Endothelial cell of umbilical vein (primary cell): Measurements from ENCODE around the gene ZNF678. TPM values are rescaled to one million over a fixed set of nuclear protein-coding genes. Genes with fewer than 3 reads are reported as not detected.

Experiments used
- BruUV-seq: library from RNA; stranded (reverse); fragments of 400-500 nt; replicated peaks from 2 replicates; lab custom pipeline; 2021; lab: Mats Ljungman, UMichigan
- CTCF ChIA-PET: fragments of 300-600, 350-600 bp; sonication (Branson Sonifier 250); formaldehyde crosslinking; loops from one replicate; lab custom pipeline; 2021; ENCODE audit warnings: antibody characterized with exemption, inconsistent platforms; lab: Charles Lee
- POLR2A ChIA-PET: fragments of 300-600, 350-600 bp; sonication (Branson Sonifier 250); formaldehyde crosslinking; loops from one replicate; lab custom pipeline; 2021; ENCODE audit warnings: antibody characterized with exemption, inconsistent platforms; lab: Charles Lee
- DNase-seq: peaks from one replicate; pipeline ENCODE4 v3.0.0-alpha.2; 2011; ENCODE audit warnings: low read depth, low spot score
- FAIRE-seq: peaks from 2 replicates; lab custom pipeline; 2011; peaks lifted over from hg19 to GRCh38; lab: Jason Lieb, UNC
- H2AFZ ChIP-seq: 2 replicates; pipeline ENCODE4 v1.6.0; 2012; ENCODE audit warnings: low read depth, low read length, control low read depth, inconsistent platforms
- H3K27ac ChIP-seq: 2 replicates; pipeline ENCODE4 v1.5.1; 2011; ENCODE audit warnings: low read depth, mild to moderate bottlenecking, control low read depth, low read length, moderate library complexity; ENCODE audit not compliant: insufficient read depth
- H3K27me3 ChIP-seq, 2 experiments: 2 replicates each; pipeline versions ENCODE4 v1.6.0 to v1.6.1; 2011; ENCODE audit warnings: low read length in 2 of 2, mixed read lengths in 1 of 2; ENCODE audit not compliant: control insufficient read depth in 2 of 2, insufficient read depth in 2 of 2
- H3K36me3 ChIP-seq, 2 experiments: 2 replicates in 1 of 2; 3 replicates in 1 of 2; pipeline ENCODE4 v1.5.1; 2011; ENCODE audit warnings: low read length in 2 of 2, mild to moderate bottlenecking in 1 of 2, moderate library complexity in 1 of 2; ENCODE audit not compliant: control insufficient read depth in 2 of 2, insufficient read depth in 2 of 2; ENCODE audit errors: extremely low read depth in 1 of 2
- H3K4me1 ChIP-seq: 3 replicates; pipeline ENCODE4 v1.5.1; 2011; ENCODE audit warnings: mild to moderate bottlenecking, low read length; ENCODE audit not compliant: control insufficient read depth, insufficient read depth; ENCODE audit errors: extremely low read depth
- H3K4me2 ChIP-seq: 2 replicates; pipeline ENCODE4 v1.6.1; 2011; ENCODE audit warnings: low read length, control low read depth, mixed read lengths; ENCODE audit not compliant: insufficient read depth
- H3K4me3 ChIP-seq, 3 experiments: fragments of 200-600 bp in 1 of 3; sonication (generic), shearing (Covaris generic) in 1 of 3; replicated peaks in 1 of 3; 2 replicates each; pipeline ENCODE4 v1.5.1; 2011 to 2016; ENCODE audit warnings: control low read depth in 3 of 3, low read length in 3 of 3, mild to moderate bottlenecking in 2 of 3, inconsistent platforms in 1 of 3, low read depth in 1 of 3, moderate library complexity in 1 of 3; ENCODE audit not compliant: insufficient read depth in 1 of 3
- H3K79me2 ChIP-seq: 2 replicates; pipeline ENCODE4 v1.6.0; 2012; ENCODE audit warnings: low read length, inconsistent platforms; ENCODE audit not compliant: control insufficient read depth, insufficient read depth
- H3K9ac ChIP-seq: replicated peaks from 2 replicates; pipeline ENCODE3; 2011; ENCODE audit warnings: low read length, control low read depth; ENCODE audit not compliant: insufficient read depth; ENCODE audit errors: extremely low read depth
- H3K9me1 ChIP-seq: replicated peaks from 3 replicates; pipeline ENCODE4 v1.6.0; 2011; ENCODE audit warnings: mild to moderate bottlenecking, low read length; ENCODE audit not compliant: control insufficient read depth, insufficient read depth; ENCODE audit errors: extremely low read depth
- H3K9me3 ChIP-seq: replicated peaks from 2 replicates; pipeline ENCODE4 v1.5.1; 2012; ENCODE audit warnings: low read length, inconsistent platforms; ENCODE audit not compliant: control insufficient read depth, insufficient read depth
- H4K20me1 ChIP-seq: replicated peaks from 2 replicates; pipeline ENCODE3; 2011; ENCODE audit warnings: mild to moderate bottlenecking, low read length; ENCODE audit not compliant: control insufficient read depth, insufficient read depth; ENCODE audit errors: extremely low read depth
- CTCF ChIP-seq, 2 donors: IDR thresholded peaks; 1 replicate in 1 of 2; 2 replicates in 1 of 2; pipeline ENCODE4 v1.5.1; 2011; ENCODE audit warnings: low read length in 2 of 2, mild to moderate bottlenecking in 2 of 2, moderate library complexity in 2 of 2, control low read depth in 1 of 2, inconsistent platforms in 1 of 2, low read depth in 1 of 2; ENCODE audit not compliant: insufficient read depth in 1 of 2; ENCODE audit errors: extremely low read depth in 1 of 2
- EZH2 ChIP-seq: IDR thresholded peaks from 2 replicates; pipeline ENCODE4 v1.6.1; 2012; ENCODE audit warnings: borderline replicate concordance, low read depth, mild to moderate bottlenecking, moderate library complexity, low read length, inconsistent platforms; ENCODE audit not compliant: severe bottlenecking
- FOS ChIP-seq: IDR thresholded peaks from 2 replicates; pipeline ENCODE4 v1.6.1; 2011; ENCODE audit warnings: mild to moderate bottlenecking, low read length, moderate library complexity, borderline replicate concordance; ENCODE audit not compliant: insufficient read depth
- GATA2 ChIP-seq: IDR thresholded peaks from 2 replicates; pipeline ENCODE4 v1.7.0; 2011; ENCODE audit warnings: low read depth, mild to moderate bottlenecking, moderate library complexity, mixed read lengths, low read length; ENCODE audit not compliant: insufficient read length, insufficient read depth
- JUN ChIP-seq: IDR thresholded peaks from 2 replicates; pipeline ENCODE4 v1.6.1; 2011; ENCODE audit warnings: borderline replicate concordance, low read depth; ENCODE audit not compliant: insufficient read length, insufficient read depth
- MYC ChIP-seq: IDR thresholded peaks from one replicate; pipeline ENCODE4 v1.6.1; 2011; ENCODE audit warnings: mild to moderate bottlenecking, low read depth, low read length
- POLR2A ChIP-seq: IDR thresholded peaks from 2 replicates; pipeline ENCODE4 v1.6.1; 2012; ENCODE audit warnings: low read depth, mild to moderate bottlenecking, control low read depth, low read length
- POLR2AphosphoS5 ChIP-seq: IDR thresholded peaks from 2 replicates; pipeline ENCODE4 v1.6.1; 2012; ENCODE audit warnings: low read depth, mild to moderate bottlenecking, control low read depth, low read length, moderate library complexity; ENCODE audit not compliant: insufficient read depth
- dilution Hi-C: fragments of 300-500 bp; cut with MboI; formaldehyde crosslinking; loops from one replicate; pipeline ENCODE4 v1.15.0; 2019; ENCODE audit warnings: low sequenced_read_pairs; ENCODE audit not compliant: extremely low pct_ligation_motif_present
- intact Hi-C: fragments of 100-400 bp; cut with micrococcal nuclease; formaldehyde crosslinking; loops from one replicate; pipeline ENCODE4 v1.10.0; 2022
- polyA plus RNA-seq, 4 experiments: library from polyadenylated mRNA; depleted of rRNA in 3 of 4; stranded (reverse) in 3 of 4; unstranded in 1 of 4; fragments of >200 nt; gene quantifications; 2 replicates each; pipeline versions ENCODE4 v1.2.1 to v1.2.3, GENCODE V29; 2011 to 2012; ENCODE audit warnings: missing spikeins in 1 of 4
- total RNA-seq: library from RNA; stranded (reverse); gene quantifications from 2 replicates; pipeline ENCODE4 v1.2.3, GENCODE V29; 2021
- TF ChIP-seq, protein P1 (sequence below): IDR thresholded peaks from 2 replicates; pipeline ENCODE4 v1.6.1; 2011; ENCODE audit not compliant: insufficient read depth, insufficient read length

Gene ZNF678
- total and polyA plus RNA-seq, 2 donors (not counting 3 experiments of a cell fraction or from before 2014, with no cell fraction given): 2.1 to 7.7 TPM

- Histone ChIP-seq H3K9me1 (no peaks in the 10 kb centered on the region), H3K4me1 (no peaks in the 10 kb centered on the region), H3K27me3 (no peaks in the 10 kb centered on the region), H3K9me3 (no peaks in the 10 kb centered on the region), H2AFZ (no peak overlapping the region), H3K27ac (no peak overlapping the region), H3K36me3 (no peaks in the 10 kb centered on the region), H3K79me2 (no peaks in the 10 kb centered on the region), H4K20me1 (no peaks in the 10 kb centered on the region), H3K9ac (no peak overlapping the region), H3K4me2 (no peak overlapping the region), H3K4me3 (no peak overlapping the region)
- no TSS peak for BruUV-seq
- POLR2A ChIA-PET: no interaction called here
- CTCF ChIA-PET: no interaction called here
- no peak for FAIRE-seq
- intact Hi-C loops: no loop called here
- dilution Hi-C loops: no loop called here
- TF ChIP-seq GATA2 (no peak), EZH2 (no peak), MYC (no peak), JUN (no peak), FOS (no peak), POLR2AphosphoS5 (no peak), CTCF (IDR thresholded peaks at IDR 0.05; ENCODE audit: extremely low read depth in 1 of 2, insufficient read depth in 1 of 2, low read depth in 1 of 2, low read length in 2 of 2) (no peak), POLR2A (no peak)
- TF ChIP-seq, protein P1, sequence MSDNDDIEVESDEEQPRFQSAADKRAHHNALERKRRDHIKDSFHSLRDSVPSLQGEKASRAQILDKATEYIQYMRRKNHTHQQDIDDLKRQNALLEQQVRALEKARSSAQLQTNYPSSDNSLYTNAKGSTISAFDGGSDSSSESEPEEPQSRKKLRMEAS: no peak
- DNase-seq: no peak
Observed at GRCh38 chr1:227685807-227686206, 122.5 kb downstream of the ZNF678 start.
